ENCODE data around the gene MED25. TPM values are rescaled to one million over a fixed set of nuclear protein-coding genes. Genes with fewer than 3 reads are reported as not detected.
"Not testable (repeated sequence)": the region's sequence is repeated elsewhere in the genome, so short reads cannot be mapped to it uniquely, and the experiment has no call there.

The MED25 gene
- total RNA-seq, 1 experiment from 2014 or later, result 47.5 TPM

DNA sequence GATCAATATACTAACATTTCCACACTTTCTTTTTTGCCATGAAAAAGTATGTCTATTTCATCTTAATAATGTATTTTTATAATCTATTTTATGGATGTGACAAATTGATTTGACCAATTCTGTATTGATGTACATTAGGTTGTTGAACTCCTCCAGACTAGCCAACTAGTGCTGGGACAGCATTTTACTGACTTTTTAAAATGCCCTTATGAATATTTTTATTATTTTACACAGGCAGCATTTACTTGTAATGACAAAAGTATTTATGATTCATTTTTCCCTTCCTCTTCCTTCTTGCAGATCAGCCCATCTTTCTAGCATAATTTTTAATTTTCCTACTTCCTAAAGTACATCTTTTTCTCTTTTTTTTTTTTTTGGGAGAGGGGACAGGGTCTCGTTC lies 4.1 kb upstream of the MED25 start:
- TF ChIP-seq EZH2phosphoT487 (IDR thresholded peaks at IDR 0.05; ENCODE audit: borderline replicate concordance, low read length) (no peak), EZH2 (IDR thresholded peaks at IDR 0.05; ENCODE audit: low read length, unreplicated experiment) (no peak)
- TF ChIP-seq, protein P1, sequence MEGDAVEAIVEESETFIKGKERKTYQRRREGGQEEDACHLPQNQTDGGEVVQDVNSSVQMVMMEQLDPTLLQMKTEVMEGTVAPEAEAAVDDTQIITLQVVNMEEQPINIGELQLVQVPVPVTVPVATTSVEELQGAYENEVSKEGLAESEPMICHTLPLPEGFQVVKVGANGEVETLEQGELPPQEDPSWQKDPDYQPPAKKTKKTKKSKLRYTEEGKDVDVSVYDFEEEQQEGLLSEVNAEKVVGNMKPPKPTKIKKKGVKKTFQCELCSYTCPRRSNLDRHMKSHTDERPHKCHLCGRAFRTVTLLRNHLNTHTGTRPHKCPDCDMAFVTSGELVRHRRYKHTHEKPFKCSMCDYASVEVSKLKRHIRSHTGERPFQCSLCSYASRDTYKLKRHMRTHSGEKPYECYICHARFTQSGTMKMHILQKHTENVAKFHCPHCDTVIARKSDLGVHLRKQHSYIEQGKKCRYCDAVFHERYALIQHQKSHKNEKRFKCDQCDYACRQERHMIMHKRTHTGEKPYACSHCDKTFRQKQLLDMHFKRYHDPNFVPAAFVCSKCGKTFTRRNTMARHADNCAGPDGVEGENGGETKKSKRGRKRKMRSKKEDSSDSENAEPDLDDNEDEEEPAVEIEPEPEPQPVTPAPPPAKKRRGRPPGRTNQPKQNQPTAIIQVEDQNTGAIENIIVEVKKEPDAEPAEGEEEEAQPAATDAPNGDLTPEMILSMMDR (conservative IDR thresholded peaks at IDR 0.05; ENCODE audit: low read depth, low read length), result no peak
- Histone ChIP-seq H3K4me1 (ENCODE audit: insufficient read depth, low read length) (peaks cover 29% of the 10 kb centered on the region), H3K4me3 (ENCODE audit: low read length) (peak overlapping the region; percentile 68), H3K36me3 (ENCODE audit: low read depth, low read length) (no peaks in the 10 kb centered on the region), H2AFZ (ENCODE audit: low read length) (peak overlapping the region; percentile 92), H3K27ac (ENCODE audit: low read length) (peak overlapping the region; percentile 51; the same call in 1 of the 2 replicates), H3K79me2 (ENCODE audit: low read length) (peaks cover 7% of the 10 kb centered on the region), H4K20me1 (ENCODE audit: low read length) (no peaks in the 10 kb centered on the region), H3K9ac (ENCODE audit: low read length) (peak overlapping the region; percentile 57; the same call in 1 of the 2 replicates), H3K27me3 (ENCODE audit: low read length) (no peaks in the 10 kb centered on the region), H3K9me3 (ENCODE audit: low read length) (no peaks in the 10 kb centered on the region), H3K9me2 (replicated peaks; ENCODE audit: low read length) (no peaks in the 10 kb centered on the region), H3K4me2 (ENCODE audit: low read length) (peak overlapping the region; percentile 76), H3F3A (ENCODE audit: low read length, unreplicated experiment) (peaks cover 6% of the 10 kb centered on the region)
- BruUV-seq (replicated peaks), result no TSS peak
- ChIA-PET CTCF (no interaction called here), POLR2A (ENCODE audit: unreplicated experiment) (no interaction called here)
- no peak for ATAC-seq
- DNase-seq, result peak; percentile 42
- intact Hi-C loops (cut with micrococcal nuclease), result no loop called here

DNA sequence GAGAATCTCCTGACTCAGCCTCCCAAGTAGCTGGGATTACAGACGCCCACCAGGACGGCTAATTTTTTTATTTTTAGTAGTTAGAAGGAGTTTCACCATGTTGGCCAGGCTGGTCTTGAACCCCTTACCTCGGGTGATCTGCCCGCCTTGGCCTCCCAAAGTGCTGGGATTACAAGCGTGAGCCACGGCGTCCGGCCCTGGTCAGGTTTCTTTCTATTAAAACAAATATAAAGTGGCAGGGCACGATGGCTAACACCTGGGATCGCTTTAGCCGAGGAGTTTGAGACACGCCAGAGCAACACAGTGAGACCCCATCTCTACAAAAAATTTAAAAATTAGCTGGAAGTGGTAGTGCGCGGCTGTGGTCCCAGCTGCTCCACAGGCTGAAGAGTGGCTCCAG lies 1.5 kb upstream of the MED25 start:
- H3K27ac ChIP-seq (ENCODE audit: low read length), result peak overlapping the region; percentile 25; the same call in 1 of the 2 replicates
- no peak for TF ChIP-seq EZH2 (IDR thresholded peaks at IDR 0.05; ENCODE audit: low read length, unreplicated experiment)
- TF ChIP-seq EZH2phosphoT487 (IDR thresholded peaks at IDR 0.05; ENCODE audit: borderline replicate concordance, low read length), result no peak
- TF ChIP-seq, protein P1 (conservative IDR thresholded peaks at IDR 0.05; ENCODE audit: low read depth, low read length), result no peak
- H4K20me1 ChIP-seq (ENCODE audit: low read length), result no peaks in the 10 kb centered on the region
- H3K4me3 ChIP-seq (ENCODE audit: low read length), result peak overlapping the region; percentile 79
- no peaks in the 10 kb centered on the region for H3K27me3 ChIP-seq (ENCODE audit: low read length)
- peaks cover 24% of the 10 kb centered on the region for H3K4me1 ChIP-seq (ENCODE audit: insufficient read depth, low read length)
- H3K79me2 ChIP-seq (ENCODE audit: low read length), result peaks cover 31% of the 10 kb centered on the region
- DNase-seq (no peak), ATAC-seq (no peak)
- H3K4me2 ChIP-seq (ENCODE audit: low read length), result peak overlapping the region; percentile 86
- ChIA-PET CTCF (no interaction called here), POLR2A (ENCODE audit: unreplicated experiment) (no interaction called here)
- H3K9ac ChIP-seq (ENCODE audit: low read length), result peak overlapping the region; percentile 32; the same call in 1 of the 2 replicates
- BruUV-seq (replicated peaks), result no TSS peak
- intact Hi-C loops (cut with micrococcal nuclease), result loop anchor here (5.0 kb wide), 2 partner anchors 51 to 64 kb away; partner anchors contain the start of gene PNKP
- H3K9me3 ChIP-seq (ENCODE audit: low read length), result no peaks in the 10 kb centered on the region
- H3K9me2 ChIP-seq (replicated peaks; ENCODE audit: low read length), result no peaks in the 10 kb centered on the region
- H3K36me3 ChIP-seq (ENCODE audit: low read depth, low read length), result peaks cover 3% of the 10 kb centered on the region; the same call in 1 of the 2 replicates
- H3F3A ChIP-seq (ENCODE audit: low read length, unreplicated experiment), result peaks cover 6% of the 10 kb centered on the region
- peak overlapping the region; percentile 95 for H2AFZ ChIP-seq (ENCODE audit: low read length)

DNA sequence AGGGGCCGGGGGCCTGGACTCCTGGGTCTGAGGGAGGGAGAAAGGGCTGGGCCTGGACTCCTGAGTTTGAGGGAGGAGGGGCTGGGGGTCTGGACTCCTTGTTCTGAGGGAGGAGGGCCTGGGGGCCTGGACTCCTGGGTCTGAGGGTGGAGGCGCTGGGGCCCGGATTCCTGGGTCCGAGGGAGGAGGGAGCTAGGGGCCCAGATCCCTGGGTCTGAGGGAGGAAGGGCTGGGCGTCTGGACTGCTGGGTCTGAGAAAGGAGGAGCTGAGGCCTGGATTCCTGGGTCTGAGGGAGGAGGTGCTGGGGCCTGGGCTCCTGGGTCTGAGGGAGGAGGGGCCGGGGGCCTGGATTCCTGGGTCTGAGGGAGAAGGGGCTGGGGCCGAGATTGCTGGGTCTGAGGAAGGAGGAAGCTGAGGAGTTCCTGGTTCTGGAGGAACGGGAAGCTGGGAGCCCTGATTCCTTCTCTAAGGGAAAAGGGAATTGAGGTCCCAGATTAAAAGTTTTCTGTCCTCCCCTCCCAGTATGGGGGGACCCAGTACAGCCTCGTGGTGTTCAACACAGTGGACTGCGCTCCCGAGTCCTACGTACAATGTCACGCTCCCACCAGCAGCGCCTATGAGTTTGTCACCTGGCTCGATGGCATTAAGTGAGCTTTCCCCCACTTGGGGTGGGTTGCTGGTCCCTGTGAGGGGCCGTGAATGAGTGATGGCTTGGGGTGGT lies 721 bp downstream of the MED25 start:
- Histone ChIP-seq H3K4me3 (ENCODE audit: low read length) (peak overlapping the region; percentile 79), H3K79me2 (ENCODE audit: low read length) (peaks cover 31% of the 10 kb centered on the region), H2AFZ (ENCODE audit: low read length) (peak overlapping the region; percentile 95), H3K9me3 (ENCODE audit: low read length) (no peaks in the 10 kb centered on the region), H3K9ac (ENCODE audit: low read length) (peak overlapping the region; percentile 82), H3K27ac (ENCODE audit: low read length) (0 out of 2 replicates have a peak overlapping the region, but pooled peaks have one; percentile 58), H3K4me1 (ENCODE audit: insufficient read depth, low read length) (peaks cover 17% of the 10 kb centered on the region), H3K9me2 (replicated peaks; ENCODE audit: low read length) (no peaks in the 10 kb centered on the region), H4K20me1 (ENCODE audit: low read length) (no peaks in the 10 kb centered on the region), H3K36me3 (ENCODE audit: low read depth, low read length) (peaks cover 3% of the 10 kb centered on the region; the same call in 1 of the 2 replicates), H3K4me2 (ENCODE audit: low read length) (peak overlapping the region; percentile 86), H3F3A (ENCODE audit: low read length, unreplicated experiment) (peaks cover 5% of the 10 kb centered on the region), H3K27me3 (ENCODE audit: low read length) (no peaks in the 10 kb centered on the region)
- intact Hi-C loops (cut with micrococcal nuclease), result loop anchor here (1.0 to 5.0 kb wide), 3 partner anchors 31 to 67 kb away; partner anchors contain the start of gene PNKP
- ATAC-seq (no peak), DNase-seq (no peak)
- TF ChIP-seq EZH2phosphoT487 (IDR thresholded peaks at IDR 0.05; ENCODE audit: borderline replicate concordance, low read length) (no peak), EZH2 (IDR thresholded peaks at IDR 0.05; ENCODE audit: low read length, unreplicated experiment) (no peak)
- TF ChIP-seq, protein P1 (conservative IDR thresholded peaks at IDR 0.05; ENCODE audit: low read depth, low read length), result no peak
- POLR2A ChIA-PET (ENCODE audit: unreplicated experiment), result no interaction called here
- no TSS peak for BruUV-seq (replicated peaks)
- CTCF ChIA-PET, result interaction anchor here (0.6 to 1.0 kb wide), 2 partner anchors 9 to 33 kb away, joined by 3 to 7 read pairs; no protein-coding TSS in a partner anchor

DNA sequence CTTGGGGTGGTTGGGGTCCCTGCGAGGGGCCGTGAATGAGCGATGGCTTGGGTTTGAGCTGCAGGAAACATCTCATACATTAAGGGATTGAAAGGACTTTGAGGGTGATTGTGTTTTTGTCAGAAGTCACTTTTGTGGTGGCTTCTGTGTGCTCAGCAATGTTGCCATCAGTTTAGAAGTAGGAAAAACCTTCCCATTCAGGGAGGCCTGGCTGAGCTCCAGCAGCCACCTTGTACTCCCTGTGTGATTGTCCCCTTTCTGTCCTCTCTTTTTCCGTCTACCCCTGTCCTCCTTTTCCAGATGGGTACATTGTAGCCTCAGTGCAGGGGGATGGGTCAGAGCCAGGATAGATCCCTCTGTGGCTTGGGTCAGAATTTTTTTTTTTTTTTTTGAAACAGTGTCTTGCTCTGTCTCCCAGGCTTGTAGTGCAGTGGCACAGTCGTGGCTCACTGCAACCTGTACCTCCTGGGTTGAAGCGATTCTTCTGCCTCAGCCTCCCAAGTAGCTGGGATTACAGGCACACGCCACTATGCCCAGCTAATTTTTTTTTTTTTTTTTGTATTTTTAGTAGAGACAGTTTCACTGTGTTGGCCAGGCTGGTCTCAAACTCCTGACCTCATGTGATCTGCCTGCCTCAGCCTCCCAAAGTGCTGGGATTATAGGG lies 1.5 kb downstream of the MED25 start:
- H2AFZ ChIP-seq (ENCODE audit: low read length), result peak overlapping the region; percentile 95; the same call in 1 of the 2 replicates
- H3K9me3 ChIP-seq (ENCODE audit: low read length); H3F3A ChIP-seq (ENCODE audit: low read length, unreplicated experiment); DNase-seq; BruUV-seq (replicated peaks); H3K4me1 ChIP-seq (ENCODE audit: insufficient read depth, low read length); H3K9me2 ChIP-seq (replicated peaks; ENCODE audit: low read length); H3K27me3 ChIP-seq (ENCODE audit: low read length); H4K20me1 ChIP-seq (ENCODE audit: low read length); H3K27ac ChIP-seq (ENCODE audit: low read length); H3K36me3 ChIP-seq (ENCODE audit: low read depth, low read length); POLR2A ChIA-PET (ENCODE audit: unreplicated experiment); ATAC-seq: not testable (repeated sequence)
- peaks cover 36% of the 10 kb centered on the region for H3K79me2 ChIP-seq (ENCODE audit: low read length)
- intact Hi-C loops (cut with micrococcal nuclease), result loop anchor here (5.0 kb wide), 2 partner anchors 48 to 67 kb away; partner anchors contain the start of gene PNKP
- peak overlapping the region; percentile 86 for H3K4me2 ChIP-seq (ENCODE audit: low read length)
- CTCF ChIA-PET, result interaction anchor here (0.6 to 1.0 kb wide), 2 partner anchors 10 to 34 kb away, joined by 3 to 7 read pairs; no protein-coding TSS in a partner anchor
- H3K4me3 ChIP-seq (ENCODE audit: low read length), result peak overlapping the region; percentile 79
- H3K9ac ChIP-seq (ENCODE audit: low read length), result peak overlapping the region; percentile 82
